ENCODE results near the gene FLT3.

DNA sequence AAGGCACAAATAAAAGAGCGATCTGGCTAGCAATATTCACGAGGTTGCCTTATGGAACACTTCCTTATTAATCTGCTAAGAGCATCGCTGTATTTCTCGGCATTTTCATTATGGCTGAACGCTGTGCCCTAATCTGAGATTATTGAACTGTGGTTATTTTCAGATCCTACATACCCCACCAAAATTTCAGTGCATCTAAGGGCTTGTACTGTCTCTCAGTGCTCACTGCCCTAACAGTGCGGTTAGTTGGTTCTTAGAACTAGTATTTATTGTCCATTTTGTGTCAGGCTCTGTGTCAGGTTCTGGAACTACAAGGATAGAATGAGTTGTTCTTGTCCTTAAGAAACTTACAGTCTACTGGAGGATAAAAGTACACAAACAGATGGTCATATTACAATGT is 51.6 kb downstream of the FLT3 start:
- no peak for TF ChIP-seq POLR2A (IDR thresholded peaks at IDR 0.05)
- TF ChIP-seq, protein P1, sequence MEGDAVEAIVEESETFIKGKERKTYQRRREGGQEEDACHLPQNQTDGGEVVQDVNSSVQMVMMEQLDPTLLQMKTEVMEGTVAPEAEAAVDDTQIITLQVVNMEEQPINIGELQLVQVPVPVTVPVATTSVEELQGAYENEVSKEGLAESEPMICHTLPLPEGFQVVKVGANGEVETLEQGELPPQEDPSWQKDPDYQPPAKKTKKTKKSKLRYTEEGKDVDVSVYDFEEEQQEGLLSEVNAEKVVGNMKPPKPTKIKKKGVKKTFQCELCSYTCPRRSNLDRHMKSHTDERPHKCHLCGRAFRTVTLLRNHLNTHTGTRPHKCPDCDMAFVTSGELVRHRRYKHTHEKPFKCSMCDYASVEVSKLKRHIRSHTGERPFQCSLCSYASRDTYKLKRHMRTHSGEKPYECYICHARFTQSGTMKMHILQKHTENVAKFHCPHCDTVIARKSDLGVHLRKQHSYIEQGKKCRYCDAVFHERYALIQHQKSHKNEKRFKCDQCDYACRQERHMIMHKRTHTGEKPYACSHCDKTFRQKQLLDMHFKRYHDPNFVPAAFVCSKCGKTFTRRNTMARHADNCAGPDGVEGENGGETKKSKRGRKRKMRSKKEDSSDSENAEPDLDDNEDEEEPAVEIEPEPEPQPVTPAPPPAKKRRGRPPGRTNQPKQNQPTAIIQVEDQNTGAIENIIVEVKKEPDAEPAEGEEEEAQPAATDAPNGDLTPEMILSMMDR (IDR thresholded peaks at IDR 0.05) = no peak
